DND-41 (cell line): ENCODE measurements around the gene SLC35F3.

Experiments
- EZH2 ChIP-seq: IDR thresholded peaks from 3 replicates; pipeline ENCODE4 v1.6.1; 2012; ENCODE audit warnings: borderline replicate concordance, low read depth, mild to moderate bottlenecking, moderate library complexity, low read length, inconsistent platforms; ENCODE audit not compliant: severe bottlenecking
- TF ChIP-seq, protein P1 (sequence below): IDR thresholded peaks from 2 replicates; pipeline ENCODE4 v1.5.1; 2012; ENCODE audit warnings: borderline replicate concordance, low read length, moderate library complexity, mild to moderate bottlenecking; ENCODE audit not compliant: poor library complexity, severe bottlenecking; ENCODE audit errors: extremely low read depth

DNA sequence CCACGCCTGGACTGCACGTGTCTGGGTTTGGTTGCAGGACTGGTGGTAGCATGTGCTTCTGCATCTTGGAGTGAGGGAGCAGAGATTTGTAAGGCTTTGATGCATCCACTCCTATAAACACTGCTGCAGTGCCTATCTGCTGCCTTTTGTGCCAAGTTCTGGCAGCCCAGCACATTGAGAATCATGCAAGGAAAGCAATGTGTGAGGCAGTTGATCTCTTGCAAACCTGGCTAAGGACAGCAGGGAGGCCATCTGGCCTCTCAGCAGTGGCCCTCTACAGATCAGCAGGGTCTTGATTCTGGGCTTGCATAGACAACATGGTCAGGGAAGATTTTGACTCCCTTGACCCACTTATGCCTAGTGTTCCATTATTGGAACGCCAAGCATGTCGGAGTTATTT lies 387.5 kb downstream of the SLC35F3 start:
- no peak for TF ChIP-seq EZH2
- TF ChIP-seq, protein P1, sequence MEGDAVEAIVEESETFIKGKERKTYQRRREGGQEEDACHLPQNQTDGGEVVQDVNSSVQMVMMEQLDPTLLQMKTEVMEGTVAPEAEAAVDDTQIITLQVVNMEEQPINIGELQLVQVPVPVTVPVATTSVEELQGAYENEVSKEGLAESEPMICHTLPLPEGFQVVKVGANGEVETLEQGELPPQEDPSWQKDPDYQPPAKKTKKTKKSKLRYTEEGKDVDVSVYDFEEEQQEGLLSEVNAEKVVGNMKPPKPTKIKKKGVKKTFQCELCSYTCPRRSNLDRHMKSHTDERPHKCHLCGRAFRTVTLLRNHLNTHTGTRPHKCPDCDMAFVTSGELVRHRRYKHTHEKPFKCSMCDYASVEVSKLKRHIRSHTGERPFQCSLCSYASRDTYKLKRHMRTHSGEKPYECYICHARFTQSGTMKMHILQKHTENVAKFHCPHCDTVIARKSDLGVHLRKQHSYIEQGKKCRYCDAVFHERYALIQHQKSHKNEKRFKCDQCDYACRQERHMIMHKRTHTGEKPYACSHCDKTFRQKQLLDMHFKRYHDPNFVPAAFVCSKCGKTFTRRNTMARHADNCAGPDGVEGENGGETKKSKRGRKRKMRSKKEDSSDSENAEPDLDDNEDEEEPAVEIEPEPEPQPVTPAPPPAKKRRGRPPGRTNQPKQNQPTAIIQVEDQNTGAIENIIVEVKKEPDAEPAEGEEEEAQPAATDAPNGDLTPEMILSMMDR: no peak
